Measurements from ENCODE around the gene SNTB2.

GRCh38 chr16:69176033-69176800 is 10.7 kb upstream of the SNTB2 start:
- TF ChIP-seq POLR2A (IDR thresholded peaks at IDR 0.05) (no peak), CTCF (IDR thresholded peaks at IDR 0.05 in 4 of 5, conservative IDR thresholded peaks at IDR 0.05 in 1 of 5) (no peak)
